GM18517 (cell line): ENCODE measurements around the gene GFRA1.
"Not testable (repeated sequence)": the region's sequence is repeated elsewhere in the genome, so short reads cannot be mapped to it uniquely, and the experiment has no call there.

Source experiments
- ATAC-seq: cut with Tn5 transposase; IDR thresholded peaks from one replicate; pipeline ENCODE4 v1.9.1; 2021; ENCODE audit warnings: mild to moderate bottlenecking, moderate library complexity; ENCODE audit not compliant: unreplicated experiment

GFRA1 gene

DNA sequence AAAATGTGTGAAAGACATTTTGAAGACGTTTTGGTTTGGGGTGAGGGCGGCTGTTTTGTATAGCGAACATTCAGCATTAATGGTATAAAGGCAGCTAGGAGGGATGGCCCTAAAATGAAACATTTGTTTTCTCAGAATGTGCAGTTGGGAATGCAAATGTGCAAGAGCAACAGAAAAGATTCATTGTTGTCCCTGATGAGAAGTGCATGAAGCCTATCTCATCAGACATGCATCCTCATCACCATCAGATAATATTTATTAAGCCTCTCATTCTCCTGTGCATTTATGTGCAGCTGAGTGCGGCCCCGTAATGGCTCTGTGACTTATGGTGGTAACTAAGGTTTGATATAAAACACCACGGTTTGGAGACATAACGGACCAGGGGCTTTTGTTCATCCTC, 199.5 kb downstream of the GFRA1 start:
- no peak for ATAC-seq

DNA sequence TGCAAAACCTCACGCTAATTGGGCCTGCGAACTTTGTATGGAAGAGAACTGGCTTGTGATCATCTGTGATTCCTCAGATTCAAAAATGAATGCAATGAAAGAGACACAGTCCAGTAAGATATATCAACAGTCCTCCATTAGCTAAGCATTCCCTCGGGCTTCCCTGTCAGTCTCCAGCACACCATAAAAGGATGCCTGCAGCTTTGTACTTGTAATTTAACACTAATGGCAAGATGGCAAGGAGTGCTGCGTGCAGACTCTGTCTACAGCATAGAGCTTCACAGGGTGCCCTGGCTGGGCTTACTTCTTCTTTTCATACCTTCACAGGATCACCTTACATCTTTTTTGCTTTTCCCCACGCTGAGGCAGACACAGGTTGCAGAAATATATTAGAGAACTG, 200.0 kb downstream of the GFRA1 start:
- ATAC-seq = no peak

GRCh38 chr10:116071453-116072148, 201.4 kb downstream of the GFRA1 start:
- no peak for ATAC-seq

DNA sequence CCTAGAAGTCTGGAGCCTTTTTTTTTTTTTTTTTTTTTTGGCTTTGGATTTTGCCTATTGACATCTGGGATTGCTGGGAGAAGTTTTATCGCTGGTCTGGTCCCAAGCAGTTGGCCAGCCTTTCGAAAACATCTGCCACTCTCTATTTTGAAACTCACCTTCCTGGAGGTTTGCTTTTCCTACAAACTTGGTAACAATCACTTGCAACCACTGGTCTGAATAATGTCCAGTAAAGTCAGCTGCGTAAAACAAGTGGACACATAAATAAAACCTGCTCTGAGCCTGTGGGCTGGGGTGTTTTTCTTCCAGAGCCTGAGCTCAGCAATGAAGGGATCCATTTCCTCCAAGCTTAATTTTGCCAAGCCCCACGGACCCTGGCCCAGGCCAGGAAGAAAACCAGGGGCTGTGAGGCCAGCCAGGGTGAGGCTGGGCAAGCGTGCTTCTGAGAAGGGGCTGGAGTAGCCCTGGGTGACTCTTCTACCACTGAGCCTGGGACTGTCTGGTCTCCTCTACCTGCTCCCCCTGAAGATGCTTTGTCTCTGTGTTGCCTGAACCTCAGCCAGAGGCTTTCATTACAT, 202.2 kb downstream of the GFRA1 start:
- ATAC-seq = no peak

- ATAC-seq = no peak
Measured at GRCh38 chr10:116069856-116070255, 203.2 kb downstream of the GFRA1 start.

DNA sequence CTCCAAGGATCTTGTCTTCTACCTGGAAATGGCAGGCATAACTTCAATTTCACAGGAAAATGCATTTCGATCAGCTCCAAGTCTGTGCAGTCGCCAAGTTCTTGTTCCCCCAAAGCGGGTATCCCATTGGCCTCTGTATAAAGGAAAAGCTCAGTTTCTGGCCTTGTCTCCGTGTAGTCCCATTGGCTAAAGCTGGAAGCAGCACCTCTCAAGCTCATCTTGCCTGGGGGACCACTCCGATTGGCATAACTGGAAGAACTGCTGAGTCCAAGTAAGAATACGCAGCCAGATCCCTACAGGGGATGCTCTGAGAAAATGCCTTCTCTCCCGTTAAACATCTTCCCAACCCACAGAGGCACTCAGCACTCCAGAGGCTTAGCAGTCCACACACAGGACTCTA, 205.2 kb downstream of the GFRA1 start:
- no peak for ATAC-seq

DNA sequence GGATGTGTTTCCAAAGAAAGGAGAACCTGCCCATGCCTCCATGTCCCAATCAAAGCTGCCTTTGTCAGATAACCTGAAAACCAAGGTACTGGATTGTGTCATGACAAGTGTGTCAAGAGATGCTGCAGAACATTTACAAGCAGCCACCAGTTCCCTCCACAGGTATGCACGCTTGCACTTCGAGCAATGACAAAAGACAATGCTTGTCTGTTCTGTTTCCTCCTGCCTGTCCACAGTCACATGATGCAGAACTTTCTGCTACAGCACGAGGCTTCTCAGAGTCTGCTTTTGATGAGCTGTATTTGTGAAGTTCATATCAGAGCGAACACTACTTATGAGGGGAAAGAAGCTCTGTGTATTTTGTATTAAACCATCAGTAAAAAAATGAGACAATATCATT, 209.9 kb downstream of the GFRA1 start:
- no peak for ATAC-seq

GRCh38 chr10:116060864-116061263, 212.1 kb downstream of the GFRA1 start:
- ATAC-seq = no peak

GRCh38 chr10:116059320-116059719, 213.7 kb downstream of the GFRA1 start:
- no peak for ATAC-seq

DNA sequence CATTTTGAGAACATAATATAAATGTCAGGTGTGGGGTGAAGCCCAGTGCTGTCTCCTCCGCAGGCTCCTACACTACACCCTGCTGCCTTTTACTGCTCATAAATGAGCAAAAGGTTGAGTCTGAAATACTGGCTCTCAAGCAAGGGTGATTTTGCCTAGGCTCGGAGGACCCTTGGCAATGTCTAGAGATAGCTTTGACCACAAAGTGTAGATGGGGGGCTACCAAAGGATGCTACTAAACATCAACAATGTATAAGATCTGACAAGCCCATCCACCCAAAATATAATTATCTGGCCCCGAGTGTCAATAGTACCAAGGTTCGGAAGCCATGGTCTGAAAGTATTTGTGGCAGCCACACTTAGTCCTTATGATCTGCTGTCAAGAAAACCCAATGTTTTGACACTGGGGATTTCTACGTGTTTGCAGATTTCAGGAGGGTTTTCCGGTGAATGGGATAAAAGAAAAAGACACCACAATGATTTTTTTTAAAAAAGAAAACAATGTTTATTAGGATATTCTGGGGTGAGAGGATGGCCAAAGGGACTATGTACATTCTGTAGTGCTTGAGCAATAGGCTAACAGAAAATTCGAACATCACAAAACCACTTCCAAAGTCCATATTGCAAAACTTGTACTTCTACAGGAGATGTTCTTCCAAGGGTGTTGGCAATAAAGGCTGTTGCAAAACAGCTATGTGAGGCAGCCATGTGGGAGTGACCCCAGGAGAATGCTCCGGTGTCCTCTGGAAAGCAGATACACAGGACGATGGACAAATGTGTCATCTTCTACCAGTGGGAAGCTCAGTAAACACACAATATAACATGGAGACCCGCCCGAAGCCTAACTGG, 216.3 kb downstream of the GFRA1 start:
- ATAC-seq = no peak

DNA sequence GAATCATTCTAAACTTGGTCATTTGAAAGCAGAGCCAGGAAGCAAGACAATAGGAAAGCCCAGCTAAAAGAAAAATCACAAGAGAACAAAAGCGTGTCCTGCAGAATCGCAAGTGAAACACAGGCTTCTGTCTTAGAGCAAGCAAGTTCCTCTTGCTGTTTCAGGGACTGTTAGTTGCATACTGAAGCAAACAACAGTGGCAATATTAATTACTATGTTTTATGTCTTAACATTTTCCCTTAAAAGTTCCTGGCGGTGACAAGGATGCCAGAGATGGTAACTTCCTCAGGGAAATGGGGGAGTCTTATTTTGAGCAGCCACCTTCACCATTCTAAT, 217.1 kb downstream of the GFRA1 start:
- ATAC-seq = no peak

DNA sequence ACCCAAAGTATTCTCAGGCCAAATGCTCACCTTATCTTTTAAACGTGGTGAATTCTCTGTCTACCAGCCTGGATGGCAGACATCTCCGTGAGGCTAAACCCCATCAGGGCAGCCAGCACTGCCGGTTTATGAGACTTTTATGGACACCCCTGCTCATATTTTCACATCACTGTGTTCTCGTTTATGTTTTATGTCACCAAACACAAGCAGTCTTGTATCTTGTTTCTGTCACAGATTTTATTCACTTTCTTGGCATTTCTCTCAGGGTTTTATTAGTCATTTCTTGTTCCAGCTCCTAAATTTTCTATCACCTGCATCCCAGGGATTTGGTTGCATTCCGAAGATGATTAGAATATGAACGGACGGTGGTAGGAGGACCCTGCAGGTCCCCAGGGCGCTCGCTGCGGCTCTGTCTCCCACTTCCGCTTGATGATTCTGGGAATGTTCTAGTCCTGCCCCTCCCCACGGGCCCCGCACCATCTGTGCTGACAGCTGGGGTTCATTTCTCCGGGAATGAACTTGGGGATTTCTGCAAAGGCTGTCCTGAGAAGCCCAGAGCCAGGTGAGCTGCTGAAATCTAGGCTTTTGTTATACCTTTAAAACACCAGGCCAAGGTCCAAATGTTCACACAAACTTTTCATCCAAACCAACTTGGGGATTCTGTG, 217.6 kb downstream of the GFRA1 start:
- no peak for ATAC-seq

GRCh38 chr10:116053910-116054309, 219.1 kb downstream of the GFRA1 start:
- ATAC-seq = no peak

DNA sequence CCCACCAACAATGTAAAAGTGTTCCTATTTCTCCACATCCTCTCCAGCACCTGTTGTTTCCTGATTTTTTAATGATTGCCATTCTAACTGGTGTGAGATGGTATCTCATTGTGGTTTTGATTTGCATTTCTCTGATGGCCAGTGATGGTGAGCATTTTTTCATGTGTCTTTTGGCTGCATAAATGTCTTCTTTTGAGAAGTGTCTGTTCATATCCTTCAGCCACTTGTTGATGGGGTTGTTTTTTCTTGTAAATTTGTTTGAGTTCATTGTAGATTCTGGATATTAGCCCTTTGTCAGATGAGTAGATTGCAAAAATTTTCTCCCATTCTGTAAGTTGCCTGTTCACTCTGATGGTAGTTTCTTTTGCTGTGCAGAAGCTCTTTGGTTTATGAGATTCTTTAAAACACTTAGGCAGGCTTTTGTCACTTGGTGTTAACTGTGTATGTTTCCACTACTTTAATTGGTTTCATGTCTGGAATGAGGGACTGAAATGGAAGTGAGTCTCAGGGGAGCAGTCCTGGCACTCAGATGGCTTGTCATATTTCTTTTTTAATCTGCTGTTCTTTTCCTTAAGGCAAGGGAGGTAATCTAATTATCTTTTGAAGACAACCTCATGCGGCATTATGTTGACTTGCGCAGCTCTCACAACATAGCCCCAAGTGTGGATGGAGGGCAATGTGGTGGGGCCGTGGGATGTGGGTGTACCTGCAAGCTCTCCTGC, 219.8 kb downstream of the GFRA1 start:
- ATAC-seq = not testable (repeated sequence)

GRCh38 chr10:116052522-116052921, 220.5 kb downstream of the GFRA1 start:
- ATAC-seq = not testable (repeated sequence)

GRCh38 chr10:116049974-116050304, 223.1 kb downstream of the GFRA1 start:
- no peak for ATAC-seq

GRCh38 chr10:116049158-116049973, 223.6 kb downstream of the GFRA1 start:
- ATAC-seq = no peak

DNA sequence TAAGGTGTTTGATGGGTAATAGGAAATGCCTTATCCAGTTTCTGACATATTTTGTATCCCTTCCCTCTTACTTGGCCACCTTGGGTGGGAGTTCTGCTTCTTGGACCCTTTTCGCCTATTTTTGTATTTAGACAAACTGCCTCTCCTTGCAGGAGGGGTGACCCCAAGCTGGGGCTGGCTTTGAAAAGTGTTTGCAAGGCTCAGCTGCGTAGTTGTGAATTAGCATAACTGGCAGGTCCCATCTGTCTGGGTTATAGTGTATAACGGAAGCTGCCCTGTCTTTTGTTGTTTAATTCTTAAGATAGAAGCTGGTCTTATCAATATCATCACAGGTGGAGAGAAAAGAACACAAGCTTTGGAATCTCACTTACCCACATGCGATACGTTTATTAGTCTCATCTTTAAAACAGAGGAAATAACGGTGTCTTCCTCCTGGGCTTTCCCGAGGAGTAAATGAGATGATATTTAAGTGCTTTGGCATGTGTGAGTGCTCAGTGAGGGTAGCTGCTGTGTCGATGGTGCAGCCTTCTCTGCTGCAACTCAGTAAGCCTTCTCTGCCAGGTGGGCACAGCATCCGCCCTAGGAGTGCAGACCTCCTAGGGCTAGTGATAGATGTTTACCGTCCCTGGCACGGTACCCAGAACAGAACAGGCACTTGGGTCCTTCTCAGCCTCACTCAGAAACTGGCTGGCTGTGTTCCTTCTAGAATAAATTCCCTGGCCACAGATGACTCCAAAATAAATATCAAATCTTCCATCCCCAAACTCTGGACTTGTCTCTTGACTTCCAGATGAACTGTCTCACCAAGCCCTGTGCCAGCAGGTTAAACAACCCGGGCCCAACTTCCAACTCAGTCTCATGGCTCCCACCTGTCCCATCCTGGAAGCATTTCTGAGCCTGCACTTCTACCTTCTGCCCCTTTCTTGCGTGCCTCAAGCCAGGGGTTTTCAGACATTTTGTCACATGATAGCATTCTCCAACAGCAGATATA, 227.3 kb downstream of the GFRA1 start:
- ATAC-seq = no peak

- no peak for ATAC-seq
Measured at GRCh38 chr10:116044801-116045248, 228.2 kb downstream of the GFRA1 start.
